Stimulated activated CD4-positive, alpha-beta T cell treated with anti-CD3 and anti-CD28 coated beads, TNF-alpha, amount 100 ng/mL, for 48 hours (primary cell): Measurements from ENCODE around the gene UNC5A.

Source experiments
- DNase-seq, 3 donors: peaks; one replicate each; pipeline ENCODE4 v3.0.0-alpha.2; 2020; ENCODE audit warnings: low read depth in 3 of 3

Gene UNC5A

DNA sequence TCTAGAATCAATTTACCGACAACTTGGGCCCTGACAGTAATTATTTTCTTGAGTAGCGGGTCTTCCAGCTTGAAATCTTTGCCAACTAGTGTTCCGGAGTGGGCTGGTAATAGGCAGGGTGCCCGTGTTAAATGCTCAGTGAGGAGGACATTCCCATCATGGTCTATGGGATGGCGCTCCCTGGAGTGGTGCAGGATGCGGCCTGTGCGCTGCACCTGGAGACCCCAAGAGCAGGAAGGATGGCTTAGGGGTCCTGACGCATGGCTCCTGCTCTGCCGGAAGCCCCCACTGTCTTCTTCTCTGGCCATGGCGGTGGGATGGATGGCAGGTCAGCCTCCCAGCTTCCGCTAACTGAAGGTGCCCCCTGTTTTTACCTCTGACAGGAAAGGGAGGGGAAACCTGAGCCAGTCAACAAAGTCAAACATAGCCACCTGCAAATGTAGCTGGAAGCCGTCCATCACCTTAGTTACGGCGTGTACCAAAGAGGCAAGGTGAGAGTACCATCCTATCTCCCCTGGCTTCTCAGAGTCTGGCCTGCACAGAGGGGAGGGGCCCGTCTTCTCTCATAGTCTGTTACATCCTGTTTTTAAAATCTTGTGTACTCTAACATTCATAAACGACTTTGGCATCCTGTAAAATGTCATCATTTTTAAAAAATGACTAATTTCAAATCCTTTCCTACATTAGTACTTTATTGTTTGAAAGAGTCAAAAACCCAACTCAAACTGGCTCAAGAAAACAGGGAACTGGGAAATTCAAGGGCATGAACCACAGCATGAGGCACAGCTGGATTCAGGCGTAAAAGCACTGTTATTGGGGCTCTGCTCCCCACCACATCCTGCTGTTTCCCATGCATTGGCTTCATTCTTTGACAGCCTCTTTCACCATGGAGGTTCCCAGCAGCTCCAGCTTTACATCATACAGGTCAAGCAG, 28.5 kb upstream of the UNC5A start:
- DNase-seq, result no peak

DNA sequence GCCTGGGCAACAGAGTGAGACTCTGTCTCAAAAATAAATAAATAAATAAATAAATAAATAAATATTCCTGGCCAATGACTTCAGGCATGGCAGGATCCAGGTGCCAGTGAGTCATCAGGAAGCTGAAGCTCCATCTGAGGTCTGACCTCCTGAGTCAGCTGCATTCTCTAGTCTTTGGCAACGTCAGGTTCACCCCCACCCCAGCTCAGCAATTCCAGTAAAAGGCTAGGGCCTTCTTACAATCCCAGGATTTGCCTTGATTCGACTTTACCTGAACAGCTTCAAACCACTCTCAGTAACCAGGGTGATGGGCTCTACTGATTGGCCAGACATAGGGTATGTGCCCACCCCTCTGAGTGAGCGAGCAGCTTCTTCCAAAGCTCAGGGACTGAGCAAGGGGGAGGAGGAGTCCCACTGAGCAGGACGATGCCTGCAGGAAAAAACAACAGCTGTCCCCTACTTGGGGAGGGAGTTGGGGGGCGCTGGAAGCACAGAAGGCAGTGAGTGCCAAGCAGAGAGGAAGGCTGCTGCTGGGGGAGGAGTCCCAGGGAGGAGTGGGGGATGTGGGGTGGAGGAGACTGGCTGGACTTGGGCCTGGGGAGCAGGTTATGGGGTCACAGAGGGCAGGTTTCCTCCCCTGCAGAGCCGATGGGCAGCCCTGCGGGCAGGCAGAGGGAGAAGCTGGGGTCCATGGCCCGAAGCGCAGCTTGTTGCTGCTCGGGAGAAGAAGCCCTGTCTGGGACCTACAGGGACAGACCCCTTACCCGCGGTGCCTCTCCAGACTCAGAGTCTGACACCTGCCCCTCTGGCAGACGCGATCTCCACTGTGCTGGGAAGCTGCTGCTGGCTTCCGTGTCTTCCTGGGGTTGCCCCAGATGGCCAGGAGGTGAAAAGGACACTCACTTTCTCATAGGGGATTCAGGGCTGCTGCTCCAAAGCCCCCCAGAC, 25.9 kb upstream of the UNC5A start:
- DNase-seq, result no peak

DNA sequence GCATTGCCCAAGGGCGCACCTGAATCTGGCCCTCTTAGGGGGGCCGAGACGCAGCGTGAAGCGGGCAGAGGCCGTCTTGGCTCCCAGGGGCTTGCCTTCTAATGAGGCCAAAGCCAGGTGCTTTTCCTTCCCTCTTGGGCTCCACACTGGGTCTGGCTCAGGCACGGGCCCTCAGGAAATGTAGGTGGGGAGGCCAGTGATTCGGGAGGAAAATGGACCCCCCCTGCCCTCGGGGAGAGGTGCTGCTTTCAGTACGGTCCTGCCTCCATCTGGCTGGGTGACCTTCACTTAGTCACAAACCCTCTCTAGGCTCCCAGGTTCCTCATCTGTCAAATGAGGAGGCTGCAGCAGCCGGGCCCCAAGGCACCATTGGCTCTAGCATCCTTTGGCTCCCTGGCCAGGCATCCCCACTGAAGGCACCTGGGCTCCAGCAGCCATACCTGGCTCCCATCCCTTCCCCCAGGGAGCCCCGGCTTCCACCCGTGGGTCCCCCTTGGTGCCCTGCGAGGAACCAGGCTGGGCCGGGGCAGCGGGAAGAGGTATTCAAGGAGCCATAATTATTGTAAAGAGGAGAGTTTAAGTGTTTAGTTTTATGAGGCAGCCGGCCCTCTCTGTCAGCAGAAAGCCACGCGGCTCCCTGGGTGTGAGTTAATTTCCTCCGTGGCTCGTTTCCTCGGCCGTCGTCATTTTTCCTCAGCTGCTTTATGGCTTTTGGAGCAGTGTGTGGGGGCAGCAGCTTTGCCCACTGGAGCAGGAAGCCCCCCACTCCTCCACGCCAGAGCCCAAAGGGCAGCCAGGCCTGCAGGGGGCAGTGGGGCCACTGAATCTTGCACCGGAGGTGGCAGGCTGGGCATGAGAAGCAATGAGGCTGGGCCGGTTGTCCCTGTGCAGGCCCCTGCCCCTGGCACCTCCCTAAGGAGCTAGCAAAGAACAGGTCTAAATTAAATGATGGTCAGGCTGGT, 24.9 kb upstream of the UNC5A start:
- DNase-seq, result no peak

DNA sequence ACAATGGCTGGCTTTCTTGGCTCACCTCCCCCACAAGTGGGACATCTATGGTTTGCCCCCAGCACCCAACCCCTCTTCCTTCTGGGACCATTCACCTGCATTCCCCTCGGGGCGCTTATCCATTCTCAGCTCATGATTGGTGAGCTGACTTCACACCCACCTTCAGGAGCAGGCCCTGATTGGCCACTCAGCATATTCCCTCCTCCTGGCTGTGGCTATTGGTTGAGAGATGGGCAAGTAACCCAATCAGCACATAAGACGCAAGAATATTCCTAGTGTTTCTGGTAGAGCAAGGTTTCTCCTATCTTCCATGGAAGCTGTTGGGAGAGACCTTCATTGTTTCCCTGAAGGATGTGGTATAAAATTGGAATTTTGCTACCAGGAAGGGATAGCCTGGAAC, 22.7 kb upstream of the UNC5A start:
- DNase-seq, result no peak

DNA sequence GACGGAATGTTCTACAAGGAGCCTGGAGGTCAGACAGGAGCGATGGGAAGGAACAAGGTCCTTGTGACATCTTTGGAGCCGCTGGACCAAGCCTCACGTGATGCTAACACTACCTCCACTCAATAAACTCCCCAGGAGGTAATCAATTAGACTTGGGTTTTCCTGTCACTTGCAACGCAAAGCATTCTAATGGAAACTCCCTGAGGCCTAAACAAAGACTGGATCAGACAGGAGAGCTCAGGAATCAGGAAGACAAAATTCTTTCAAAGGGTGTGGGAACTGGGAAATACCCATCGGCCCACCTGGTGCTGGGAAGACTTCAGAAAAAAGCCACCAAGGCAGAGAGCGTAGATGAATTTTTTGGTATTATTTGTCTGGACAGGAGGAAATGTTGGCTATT, 22.3 kb upstream of the UNC5A start:
- no peak for DNase-seq

DNA sequence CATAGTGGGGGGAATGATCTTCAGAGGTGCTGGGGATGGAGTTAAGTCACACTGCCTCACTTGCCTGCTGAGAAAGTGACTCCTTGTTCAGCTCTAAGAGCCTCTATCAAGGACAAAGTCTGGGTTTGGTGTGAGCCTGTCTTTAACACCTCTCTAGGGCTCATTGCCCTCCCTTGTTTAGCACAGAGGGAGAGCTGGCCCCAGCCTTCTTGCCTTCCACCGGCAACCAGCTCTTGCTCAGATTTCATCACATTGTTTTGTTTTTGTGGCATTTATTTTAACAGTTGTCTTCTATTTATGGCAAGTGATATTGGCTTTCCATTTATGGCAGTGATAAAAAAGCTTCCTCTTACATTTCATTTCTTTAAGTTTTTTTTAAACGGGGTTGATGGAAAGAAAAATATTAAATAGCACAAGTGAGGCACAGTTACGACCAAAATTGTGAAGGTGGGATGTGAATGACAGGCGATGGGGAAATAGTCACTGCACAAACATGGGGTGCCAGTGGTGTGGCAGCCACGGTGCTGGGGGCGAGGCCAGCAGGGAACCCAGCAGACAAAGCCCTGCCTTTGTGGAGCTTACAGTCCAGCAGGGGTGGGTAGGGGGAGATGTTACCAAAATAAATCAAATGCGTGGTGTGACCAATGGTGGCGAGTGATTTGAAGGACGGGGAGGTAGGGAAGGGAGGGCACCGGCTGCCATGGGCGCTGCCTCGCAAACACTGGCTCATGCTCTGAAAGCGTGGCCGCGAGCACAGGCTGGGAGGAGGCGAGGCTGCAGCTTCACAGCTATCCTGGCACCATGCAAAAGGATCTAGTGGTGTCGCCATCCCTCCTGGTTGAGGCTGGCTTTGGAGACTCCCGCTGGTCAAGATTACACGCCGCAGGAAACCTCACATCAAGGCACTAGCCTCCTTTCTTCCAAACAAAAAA, 21.2 kb upstream of the UNC5A start:
- no peak for DNase-seq

DNA sequence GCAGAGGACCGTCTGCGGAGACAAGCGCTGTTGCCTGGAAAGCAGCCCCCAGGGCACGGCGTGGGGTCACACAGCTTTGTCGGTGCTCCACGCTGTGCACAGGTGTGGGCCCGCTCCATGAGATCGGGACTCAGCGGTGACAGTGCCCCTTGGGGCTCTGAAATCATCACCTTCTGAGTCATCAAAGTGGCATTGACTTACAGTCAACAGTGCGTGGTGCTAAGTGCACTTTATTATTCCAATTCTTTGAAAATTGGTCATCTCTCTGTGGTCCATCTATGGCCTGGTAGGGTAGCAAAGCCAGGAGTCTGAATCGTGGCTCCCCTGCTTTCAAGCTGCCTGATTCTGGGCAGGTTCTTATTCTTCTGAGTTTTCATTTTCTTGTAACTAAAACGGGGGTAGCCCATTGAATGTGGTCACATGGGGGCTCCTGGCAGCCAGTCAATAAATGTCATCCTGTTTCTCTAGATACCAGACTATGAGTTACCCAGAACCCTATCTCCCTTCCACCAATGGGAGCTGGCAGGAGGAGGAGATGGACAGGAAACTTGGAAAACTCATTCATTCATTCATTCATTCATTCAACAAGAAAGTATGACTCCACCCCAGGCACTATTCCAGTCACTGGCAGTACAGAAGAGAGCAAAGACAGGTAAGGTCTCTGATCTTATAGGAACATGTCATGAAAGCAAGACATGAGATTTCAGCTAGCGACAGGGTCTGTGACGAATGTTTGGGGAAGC, 20.3 kb upstream of the UNC5A start:
- no peak for DNase-seq

DNA sequence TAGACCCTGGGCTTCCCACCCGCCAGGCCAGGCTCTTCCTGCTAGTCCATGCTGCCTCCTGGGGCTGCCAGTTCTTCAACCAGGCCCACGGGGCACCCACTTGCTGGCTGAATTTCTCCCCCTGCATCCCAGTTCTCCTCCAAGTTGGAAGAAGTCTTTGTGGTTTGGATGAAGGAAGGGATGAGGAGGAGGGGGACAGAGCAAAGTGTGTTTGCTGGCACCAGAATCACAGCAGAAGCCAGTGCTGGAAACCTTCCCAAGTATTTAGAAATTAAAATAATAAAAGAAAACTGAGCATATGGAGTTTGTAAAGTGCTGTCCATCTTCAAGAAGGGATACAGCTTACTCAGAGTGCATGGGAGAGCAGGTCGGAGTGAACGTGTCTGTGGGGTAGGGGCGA, 19.4 kb upstream of the UNC5A start:
- no peak for DNase-seq

DNA sequence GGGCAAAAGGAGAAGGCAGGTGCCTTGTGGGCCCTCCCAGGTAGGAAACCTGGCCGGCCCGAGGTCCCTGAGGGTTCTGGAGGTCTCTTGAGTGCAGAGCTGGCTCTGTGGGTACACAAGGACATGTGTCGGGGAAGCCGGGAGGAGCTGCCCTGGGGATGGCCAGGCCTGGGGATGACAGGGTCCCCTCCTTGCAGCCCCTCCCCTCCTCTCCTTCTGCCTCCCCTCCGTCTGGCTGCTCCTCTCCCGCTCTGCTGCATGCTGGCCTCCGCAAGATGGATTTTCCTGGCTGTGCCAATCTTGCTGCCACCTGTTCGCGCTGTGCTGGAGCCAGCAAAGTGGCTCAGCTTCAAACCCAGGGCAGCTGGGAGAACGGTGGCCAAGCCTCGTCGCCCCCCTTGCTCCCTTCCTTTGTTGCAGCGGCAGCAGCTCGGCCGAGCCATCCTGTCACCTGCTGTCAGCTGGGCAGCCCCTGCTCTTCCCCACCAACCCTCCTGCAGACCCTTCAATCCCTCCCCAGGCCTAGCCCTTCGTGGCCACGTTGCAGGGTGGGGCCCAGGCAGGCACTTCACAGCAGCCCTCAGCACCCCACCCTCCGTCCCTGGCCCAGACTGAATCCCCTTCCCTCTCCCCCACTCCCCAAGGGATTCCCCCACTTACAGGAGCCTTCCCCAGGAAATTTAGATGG, 17.6 kb upstream of the UNC5A start:
- DNase-seq, result no peak

DNA sequence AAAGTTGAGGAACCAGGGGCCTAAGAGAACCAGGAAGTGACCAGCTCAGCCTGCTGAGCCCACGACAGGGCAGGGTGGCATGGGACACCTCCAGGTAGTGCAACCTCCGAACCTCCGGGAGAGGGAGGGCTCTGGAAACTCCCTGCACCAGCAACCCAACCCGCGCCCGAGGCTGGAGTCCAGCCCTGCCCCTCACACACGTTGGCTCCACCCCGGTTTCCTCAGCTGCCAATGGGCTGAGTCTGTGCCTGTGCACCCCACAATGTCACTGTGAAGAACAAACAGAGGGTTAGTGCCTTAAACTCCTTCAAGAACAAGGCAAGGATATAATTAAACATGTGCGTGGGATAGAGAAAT, 17.0 kb upstream of the UNC5A start:
- no peak for DNase-seq

DNA sequence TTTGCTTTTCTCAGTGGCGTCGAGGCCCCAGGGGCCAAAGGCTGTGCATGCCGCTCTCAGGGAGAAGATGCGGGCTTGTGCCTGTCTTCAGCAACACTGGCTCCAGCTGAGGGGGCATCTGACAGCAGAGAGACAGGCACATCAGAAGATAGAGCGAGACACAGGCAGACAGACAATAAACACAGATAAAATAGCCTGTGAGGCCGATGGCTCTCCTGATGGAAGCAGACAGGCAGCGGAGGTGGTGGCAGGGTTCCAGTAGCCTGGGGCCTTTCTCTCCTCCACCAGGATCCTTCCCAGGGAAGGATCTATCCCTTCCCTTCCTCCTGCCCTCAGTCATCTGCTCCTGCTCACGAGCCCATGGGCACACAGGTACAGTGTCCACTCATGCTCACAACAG, 16.6 kb upstream of the UNC5A start:
- no peak for DNase-seq

DNA sequence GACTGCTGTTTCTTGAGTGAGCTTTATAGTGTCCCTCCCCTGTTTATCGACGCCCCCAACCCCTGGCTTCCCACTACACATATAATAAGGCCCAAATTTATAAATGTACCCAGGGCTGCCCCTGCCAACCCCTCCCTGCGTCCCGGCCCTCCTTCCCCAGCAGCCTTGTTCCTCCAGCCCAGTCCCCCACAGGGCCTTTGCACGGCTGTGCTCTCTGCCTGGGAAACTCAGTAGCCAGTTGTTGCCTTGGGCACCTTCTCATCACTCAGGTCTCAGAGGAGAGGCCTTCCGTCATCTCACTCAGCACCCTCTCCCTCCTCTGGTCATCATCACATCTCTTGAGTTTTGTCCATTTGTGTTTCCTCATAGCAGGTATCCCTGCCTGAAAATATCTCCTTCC, 15.8 kb upstream of the UNC5A start:
- no peak for DNase-seq

DNA sequence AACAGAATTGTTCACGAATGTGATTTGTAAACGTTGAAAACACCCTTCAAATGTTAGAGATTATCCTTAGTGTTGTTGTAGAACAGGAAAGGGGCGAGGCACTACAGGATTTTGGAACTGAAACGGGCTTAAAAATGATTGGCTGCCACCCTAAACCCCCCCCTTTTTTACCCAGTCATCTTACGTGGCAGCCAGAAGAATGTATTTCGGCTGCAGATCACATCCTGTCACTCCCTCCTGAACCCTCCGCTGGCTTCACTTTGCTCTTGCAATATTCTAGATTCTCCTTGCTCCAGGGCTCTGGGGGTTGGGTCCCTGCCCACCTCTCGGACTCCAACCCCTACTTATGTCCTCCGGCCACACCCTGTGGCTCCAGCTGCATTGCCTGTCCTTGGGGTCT, 13.9 kb upstream of the UNC5A start:
- DNase-seq, result no peak

DNA sequence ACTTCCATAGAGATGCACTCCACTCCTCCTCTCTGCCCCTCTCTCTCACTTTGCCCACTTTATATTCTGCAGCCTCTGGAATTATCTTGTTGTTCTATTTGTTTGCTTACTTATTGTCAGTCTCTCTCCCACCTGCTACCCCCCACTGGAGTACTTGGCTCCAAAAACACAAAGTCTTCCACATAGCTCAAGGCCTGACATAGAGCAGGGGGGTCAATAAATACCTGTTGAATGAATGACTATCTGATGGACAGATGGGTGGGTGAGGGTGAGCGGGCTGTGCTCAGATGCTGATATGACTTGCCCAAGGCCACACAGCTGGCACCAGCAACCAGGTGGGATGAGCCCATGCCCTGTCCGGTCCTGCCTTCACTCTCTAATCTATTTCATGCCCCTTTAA, 13.4 kb upstream of the UNC5A start:
- no peak for DNase-seq

DNA sequence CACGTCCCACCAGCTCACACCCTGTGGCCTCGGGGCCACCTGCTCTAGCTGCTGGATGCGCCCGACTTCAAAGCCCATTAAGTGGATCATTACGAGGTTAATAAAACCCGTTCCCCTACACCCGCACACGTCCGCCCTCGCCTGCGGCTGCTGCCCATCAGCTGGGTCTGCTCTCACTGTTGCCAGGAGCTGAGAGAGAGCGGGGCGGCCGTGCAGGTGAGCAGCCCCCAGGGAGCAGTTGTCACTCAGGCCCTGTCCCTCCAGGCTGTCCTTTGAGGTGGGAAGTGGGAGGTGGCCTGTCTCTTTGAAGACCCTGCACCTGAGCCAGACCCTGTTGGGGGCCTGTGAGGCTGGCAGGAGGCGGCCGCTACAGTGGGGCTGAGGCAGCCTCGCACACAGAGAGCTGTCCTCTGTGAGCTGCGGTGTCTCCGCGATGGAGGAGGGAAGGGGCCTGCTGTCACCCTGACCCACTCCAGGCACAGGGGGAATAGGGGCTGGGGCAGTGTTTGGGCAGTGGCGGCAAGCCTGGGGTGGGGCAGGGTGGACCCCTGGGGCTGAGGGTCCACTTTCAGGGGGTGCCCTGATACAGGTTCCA, 12.8 kb upstream of the UNC5A start:
- no peak for DNase-seq

DNA sequence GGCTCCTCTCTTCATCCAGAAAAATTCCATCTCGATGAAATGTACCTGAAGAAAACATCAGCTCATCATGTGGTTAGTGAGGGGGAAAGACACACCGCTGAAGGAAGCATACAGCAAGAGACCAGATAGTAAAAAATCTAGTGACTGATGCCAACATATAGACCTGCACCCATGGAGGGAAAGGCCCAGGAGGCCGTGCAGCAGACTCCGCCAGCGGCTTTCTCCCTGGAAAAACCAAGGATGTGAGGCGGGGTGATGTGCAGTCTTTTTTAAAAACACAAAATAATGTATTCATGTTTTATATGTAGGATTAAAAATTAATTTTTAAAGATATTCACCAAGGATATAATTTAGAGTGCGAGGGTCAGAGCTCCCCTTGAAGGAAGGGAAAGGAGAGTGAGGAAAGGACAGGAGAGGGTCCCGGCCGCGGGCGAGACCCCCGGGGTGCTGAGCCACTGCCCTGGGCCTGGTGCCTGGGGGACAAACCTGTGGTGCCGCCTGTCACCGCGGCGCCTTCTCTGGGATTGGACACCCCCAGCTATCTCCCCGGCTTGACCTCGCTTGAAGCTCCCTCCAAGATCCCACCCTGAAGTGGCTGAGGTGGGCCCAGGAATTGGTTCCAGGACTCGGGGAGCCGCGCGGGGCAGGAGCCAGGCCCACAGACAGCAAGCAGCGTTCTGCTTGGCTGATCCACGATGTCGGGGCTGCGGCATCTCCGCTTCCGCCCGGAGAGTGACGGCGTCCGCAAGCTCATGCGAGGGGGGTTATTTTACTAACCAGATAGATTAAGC, 12.1 kb upstream of the UNC5A start:
- DNase-seq, result no peak

DNA sequence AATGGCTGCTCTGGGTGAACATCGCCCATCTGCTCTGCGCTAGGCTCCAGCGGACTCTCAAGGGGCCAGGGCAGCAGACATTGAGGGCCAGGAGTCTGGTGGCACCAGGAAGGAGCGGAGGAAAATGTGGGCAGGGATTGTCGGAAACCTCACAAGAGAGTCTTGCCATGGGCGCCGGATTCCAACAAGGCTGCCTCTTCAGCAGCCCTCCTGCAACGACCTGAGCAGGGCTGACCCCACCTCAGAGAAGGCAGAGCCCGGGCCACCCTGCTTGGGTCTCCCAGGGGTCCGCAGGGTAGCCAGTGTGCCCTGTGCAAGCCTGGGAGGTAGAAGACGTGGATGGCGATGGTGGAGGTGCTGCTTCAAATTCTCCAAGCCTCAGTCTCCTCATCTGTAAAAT, 11.4 kb upstream of the UNC5A start:
- no peak for DNase-seq

DNA sequence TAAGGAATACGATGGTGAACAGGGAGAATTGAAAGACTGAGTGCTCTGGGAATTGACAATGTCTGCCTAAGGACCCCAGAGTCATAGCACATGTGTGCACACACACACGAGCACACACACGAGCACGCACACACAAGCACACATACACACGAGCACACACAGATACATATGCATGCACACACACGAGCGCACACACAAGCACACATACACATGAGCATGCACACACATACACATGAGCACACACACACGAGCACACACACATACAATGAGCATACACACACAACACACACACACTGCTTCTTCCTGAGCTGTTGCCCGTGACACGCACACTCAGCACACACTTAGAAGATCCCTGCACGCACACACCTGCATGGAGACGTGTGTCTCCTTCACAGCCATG, 10.9 kb upstream of the UNC5A start:
- DNase-seq, result no peak
